ENCODE results near the gene EFNA2. TPM values are rescaled to one million over a fixed set of nuclear protein-coding genes. Genes with fewer than 3 reads are reported as not detected.

EFNA2 gene
- total and polyA plus RNA-seq, 8 donors: 0.15 to 21.1 (median 0.55) TPM; not detected in 5

DNA sequence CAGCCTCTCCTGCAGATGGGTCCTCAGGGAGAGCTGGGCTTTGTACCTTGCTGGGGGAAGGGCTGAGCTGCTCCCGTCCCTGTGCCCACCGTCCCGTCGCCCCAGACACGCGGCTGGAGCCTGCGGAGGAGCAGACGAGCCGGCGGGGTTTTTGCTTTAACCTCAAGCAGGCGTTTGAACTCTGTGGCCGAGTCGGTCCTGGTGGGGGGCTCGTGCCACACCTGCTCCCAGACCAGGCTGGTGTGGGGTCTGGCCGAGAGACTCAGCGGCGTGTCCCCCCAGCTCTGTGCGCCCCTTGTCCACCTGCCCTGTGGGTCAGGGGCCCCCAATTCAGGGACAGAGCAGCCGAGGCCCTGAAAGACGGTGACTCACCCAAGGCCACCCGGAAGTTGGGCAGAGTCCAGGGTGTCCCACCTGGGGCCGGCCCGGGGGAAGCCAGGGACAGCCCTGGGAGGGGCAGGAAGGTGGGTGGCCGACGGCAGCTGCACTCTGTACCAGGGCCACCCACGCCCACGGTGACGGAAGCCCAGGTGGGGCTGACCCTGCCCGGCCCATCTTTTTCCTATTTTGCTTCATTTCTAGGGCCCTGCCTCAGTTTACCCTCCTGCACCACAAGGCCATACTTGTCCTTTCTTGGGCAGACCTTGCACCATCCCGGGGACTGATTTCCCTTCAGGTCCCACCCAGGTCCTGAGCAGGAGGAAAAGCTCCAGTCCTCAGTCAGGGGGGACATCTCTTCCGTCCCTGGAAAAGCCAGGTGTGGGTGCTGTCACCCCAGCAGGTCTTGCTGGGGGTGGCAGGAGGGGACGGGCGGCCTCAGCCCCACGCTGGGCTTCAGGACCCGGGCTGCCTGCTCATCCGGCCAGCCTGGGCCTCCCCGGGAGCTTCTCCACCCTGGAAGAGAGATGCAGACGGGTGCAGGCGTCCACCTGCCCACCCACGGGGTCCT lies 5.3 kb downstream of the EFNA2 start:
- intact Hi-C loops (cut with DNase I; ENCODE audit: low total_unique reads): no loop called here
- Histone ChIP-seq H3K4me3 (no peak overlapping the region), H3K36me3 (no peaks in the 10 kb centered on the region), H3K4me1 (peaks cover 8 to 42% (median 36%) of the 10 kb centered on the region in 4 donors), H3K9me3 (no peaks in the 10 kb centered on the region), H3K27ac (no peak overlapping the region), H3K27me3 (peaks cover 24 to 100% (median 95%) of the 10 kb centered on the region in 3 donors)
- WGBS, 5 donors: 58 to 64% (median 60%) methylated on average over 23 to 40 of the region's 40 CpGs
- TF ChIP-seq POLR2AphosphoS5 (IDR thresholded peaks at IDR 0.05): no peak
- no peak for TF ChIP-seq CTCF (IDR thresholded peaks at IDR 0.05)
- DNase-seq: peak in 1 of 2 donors; percentile 82

GRCh38 chr19:1291761-1292418 lies 6.2 kb downstream of the EFNA2 start:
- no peak for DNase-seq
- intact Hi-C loops (cut with DNase I; ENCODE audit: low total_unique reads): no loop called here
- no peak overlapping the region for H3K4me3 ChIP-seq
- WGBS, 5 donors: 52 to 66% (median 58%) methylated on average over 22 to 25 of the region's 25 CpGs
- no peak for TF ChIP-seq CTCF (IDR thresholded peaks at IDR 0.05)
- TF ChIP-seq EP300 (IDR thresholded peaks at IDR 0.05): no peak
- no peak for TF ChIP-seq POLR2A (IDR thresholded peaks at IDR 0.05)
- TF ChIP-seq POLR2AphosphoS5 (IDR thresholded peaks at IDR 0.05): no peak
- H3K27me3 ChIP-seq: peaks cover 20 to 96% (median 93%) of the 10 kb centered on the region in 3 donors
- no peaks in the 10 kb centered on the region for H3K36me3 ChIP-seq
- no peaks in the 10 kb centered on the region for H3K9me3 ChIP-seq
- H3K4me1 ChIP-seq: peaks cover 8 to 35% (median 29%) of the 10 kb centered on the region in 4 donors
- no peak overlapping the region for H3K27ac ChIP-seq

DNA sequence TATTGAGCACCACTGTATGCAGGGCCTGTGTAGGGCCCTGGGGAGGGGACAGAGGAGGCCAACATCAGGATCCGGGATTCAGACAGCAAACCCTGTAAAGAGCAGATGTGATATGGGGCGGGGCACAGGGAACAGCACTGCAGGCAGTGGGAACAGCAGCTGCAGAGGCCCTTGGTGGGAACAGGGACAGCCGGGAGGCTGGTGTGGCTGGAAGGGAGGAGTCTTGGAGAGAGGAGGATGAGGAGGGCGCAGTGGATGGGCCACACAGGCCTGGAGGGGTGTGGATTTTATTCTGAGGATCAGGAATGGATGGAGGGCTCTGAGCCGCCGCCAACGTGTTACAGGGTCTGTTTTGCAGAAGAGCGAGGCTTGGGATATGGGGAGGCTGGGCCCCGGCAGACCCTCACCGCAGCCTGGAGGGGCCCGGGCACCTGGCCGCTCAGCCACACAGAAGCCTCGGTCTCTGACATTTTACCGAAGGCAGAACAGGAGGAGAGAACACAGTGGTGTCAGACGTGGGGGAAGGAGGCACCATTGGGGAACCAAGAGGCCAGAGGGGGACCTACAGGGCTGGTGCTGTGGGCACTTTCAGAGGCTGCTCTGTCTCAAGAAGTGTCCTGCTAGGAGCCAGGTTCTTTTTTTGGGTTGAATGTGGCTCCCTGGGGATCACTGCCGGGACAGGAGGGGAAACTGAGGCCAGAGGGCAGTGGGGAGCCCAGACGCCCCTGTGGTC lies 6.9 kb downstream of the EFNA2 start:
- Histone ChIP-seq H3K36me3 (no peaks in the 10 kb centered on the region), H3K9me3 (no peaks in the 10 kb centered on the region), H3K27ac (no peak overlapping the region), H3K27me3 (peaks cover 14 to 89% (median 86%) of the 10 kb centered on the region in 3 donors), H3K4me1 (peaks cover 8 to 29% (median 22%) of the 10 kb centered on the region in 4 donors), H3K4me3 (no peak overlapping the region)
- WGBS, 5 donors: 83 to 88% (median 86%) methylated on average over 17 of the region's 17 CpGs
- intact Hi-C loops (cut with DNase I; ENCODE audit: low total_unique reads): no loop called here
- DNase-seq: no peak
- TF ChIP-seq EP300 (IDR thresholded peaks at IDR 0.05): no peak
- TF ChIP-seq CTCF (IDR thresholded peaks at IDR 0.05): no peak
- TF ChIP-seq POLR2A (IDR thresholded peaks at IDR 0.05): no peak
- TF ChIP-seq POLR2AphosphoS5 (IDR thresholded peaks at IDR 0.05): no peak

Measured in stomach (tissue), 9 donors.